Measurements from ENCODE around the gene SYNGR2. TPM values are rescaled to one million over a fixed set of nuclear protein-coding genes. Genes with fewer than 3 reads are reported as not detected.

The SYNGR2 gene
- total RNA-seq, 2 donors from 2014 or later = 39.2 to 39.6 TPM

GRCh38 chr17:78125976-78126894 lies 42.1 kb upstream of the SYNGR2 start:
- H3K27ac ChIP-seq (ENCODE audit: low read depth, low read length) = no peak overlapping the region
- peaks cover 18% of the 10 kb centered on the region for H3K36me3 ChIP-seq (ENCODE audit: control insufficient read depth, insufficient read depth, low read length)
- H3K9ac ChIP-seq (ENCODE audit: extremely low read depth, low read length, poor library complexity, severe bottlenecking) = no peak overlapping the region
- peaks cover 6% of the 10 kb centered on the region for H3K27me3 ChIP-seq (ENCODE audit: control insufficient read depth, insufficient read depth, low read length, poor library complexity, severe bottlenecking)
- H3K9me3 ChIP-seq (ENCODE audit: control insufficient read depth, low read length) = no peaks in the 10 kb centered on the region
- Mint-ChIP-seq H3K36me3 (ENCODE audit: low read depth) (peaks cover 18% of the 10 kb centered on the region), H3K9me3 (no peaks in the 10 kb centered on the region), H3K4me1 (peaks cover 17% of the 10 kb centered on the region), H3K27ac (no peak overlapping the region), H3K27me3 (ENCODE audit: insufficient read depth) (peaks cover 8% of the 10 kb centered on the region), H3K4me3 (no peak overlapping the region)
- peak overlapping the region; percentile 78 for H3K4me3 ChIP-seq (ENCODE audit: low read length)
- WGBS, 2 experiments (ENCODE audit: insufficient coverage in 1 of 2, insufficient read length in 1 of 2) = 92 to 93% methylated on average over 14 to 25 of the region's 25 CpGs
- H3K4me1 ChIP-seq (ENCODE audit: control insufficient read depth, insufficient read depth, low read length) = peaks cover 5% of the 10 kb centered on the region
- no peak for DNase-seq
- TF ChIP-seq CTCF (conservative IDR thresholded peaks at IDR 0.05) = no peak

- H3K36me3 ChIP-seq (ENCODE audit: control insufficient read depth, insufficient read depth, low read length) = peaks cover 18% of the 10 kb centered on the region
- peaks cover 7% of the 10 kb centered on the region for H3K27me3 ChIP-seq (ENCODE audit: control insufficient read depth, insufficient read depth, low read length, poor library complexity, severe bottlenecking)
- Mint-ChIP-seq H3K9me3 (no peaks in the 10 kb centered on the region), H3K4me3 (peak overlapping the region; percentile 83), H3K36me3 (ENCODE audit: low read depth) (peaks cover 16% of the 10 kb centered on the region), H3K27me3 (ENCODE audit: insufficient read depth) (peaks cover 8% of the 10 kb centered on the region), H3K27ac (peak overlapping the region; percentile 92), H3K4me1 (peaks cover 17% of the 10 kb centered on the region)
- H3K4me1 ChIP-seq (ENCODE audit: control insufficient read depth, insufficient read depth, low read length) = peaks cover 5% of the 10 kb centered on the region
- no peaks in the 10 kb centered on the region for H3K9me3 ChIP-seq (ENCODE audit: control insufficient read depth, low read length)
- H3K9ac ChIP-seq (ENCODE audit: extremely low read depth, low read length, poor library complexity, severe bottlenecking) = peak overlapping the region; percentile 47
- H3K27ac ChIP-seq (ENCODE audit: low read depth, low read length) = no peak overlapping the region
- TF ChIP-seq CTCF (conservative IDR thresholded peaks at IDR 0.05) = no peak
- H3K4me3 ChIP-seq (ENCODE audit: low read length) = peak overlapping the region; percentile 78
- DNase-seq = no peak
- WGBS, 2 experiments (ENCODE audit: insufficient coverage in 1 of 2, insufficient read length in 1 of 2) = 93 to 100% methylated on average over 2 to 6 of the region's 6 CpGs
Observed at GRCh38 chr17:78126895-78127238, 41.5 kb upstream of the SYNGR2 start.

- Mint-ChIP-seq H3K36me3 (ENCODE audit: low read depth) (peaks cover 15% of the 10 kb centered on the region), H3K4me1 (peaks cover 17% of the 10 kb centered on the region), H3K27me3 (ENCODE audit: insufficient read depth) (peaks cover 8% of the 10 kb centered on the region), H3K4me3 (peak overlapping the region; percentile 83), H3K9me3 (no peaks in the 10 kb centered on the region), H3K27ac (peak overlapping the region; percentile 92)
- H3K4me1 ChIP-seq (ENCODE audit: control insufficient read depth, insufficient read depth, low read length) = peaks cover 5% of the 10 kb centered on the region
- H3K27ac ChIP-seq (ENCODE audit: low read depth, low read length) = peak overlapping the region; percentile 38
- WGBS, 2 experiments (ENCODE audit: insufficient coverage in 1 of 2, insufficient read length in 1 of 2) = 19% methylated on average over 11 to 25 of the region's 25 CpGs
- peak overlapping the region; percentile 47 for H3K9ac ChIP-seq (ENCODE audit: extremely low read depth, low read length, poor library complexity, severe bottlenecking)
- DNase-seq = peak; percentile 85
- H3K4me3 ChIP-seq (ENCODE audit: low read length) = peak overlapping the region; percentile 78
- no peaks in the 10 kb centered on the region for H3K9me3 ChIP-seq (ENCODE audit: control insufficient read depth, low read length)
- TF ChIP-seq CTCF (conservative IDR thresholded peaks at IDR 0.05) = no peak
- H3K36me3 ChIP-seq (ENCODE audit: control insufficient read depth, insufficient read depth, low read length) = peaks cover 18% of the 10 kb centered on the region
- peaks cover 7% of the 10 kb centered on the region for H3K27me3 ChIP-seq (ENCODE audit: control insufficient read depth, insufficient read depth, low read length, poor library complexity, severe bottlenecking)
Observed at GRCh38 chr17:78127239-78127887, 41.0 kb upstream of the SYNGR2 start.
